H1 (cell line): ENCODE measurements around the gene C2CD5. TPM values are rescaled to one million over a fixed set of nuclear protein-coding genes. Genes with fewer than 3 reads are reported as not detected.
A peak's percentile ranks its signal among the peaks of the same experiment; 100 is the strongest.

Source experiments
- CTCF ChIA-PET: fragments of 300-600 bp; sonication (Branson Sonifier 250); formaldehyde crosslinking; loops from one replicate; lab custom pipeline; 2021; ENCODE audit not compliant: partially characterized antibody; lab: Charles Lee
- POLR2A ChIA-PET: fragments of 300-600 bp; sonication (Branson Sonifier 250); formaldehyde crosslinking; loops from one replicate; lab custom pipeline; 2021; ENCODE audit warnings: inconsistent platforms; ENCODE audit not compliant: partially characterized antibody; lab: Charles Lee
- DNase-seq, 2 experiments: peaks; one replicate each; pipeline versions ENCODE4 v3.0.0 to v3.0.0-alpha.2; 2010 to 2022; ENCODE audit warnings: low spot score in 2 of 2, low read depth in 1 of 2, mixed read lengths in 1 of 2
- FAIRE-seq: peaks from 2 replicates; lab custom pipeline; 2011; peaks lifted over from hg19 to GRCh38; lab: Jason Lieb, UNC
- H2AFZ ChIP-seq: 2 replicates; pipeline ENCODE4 v1.8.1; 2012; ENCODE audit warnings: low read length, inconsistent platforms
- H2AK5ac ChIP-seq: 2 replicates; pipeline ENCODE4 v1.6.1; 2013; ENCODE audit warnings: low read depth, low read length
- H2BK120ac ChIP-seq: replicated peaks from 2 replicates; pipeline ENCODE3; 2013; ENCODE audit warnings: low read depth, low read length, inconsistent platforms
- H2BK12ac ChIP-seq: 2 replicates; pipeline ENCODE4 v1.6.1; 2013; ENCODE audit warnings: low read depth, low read length
- H2BK15ac ChIP-seq: 2 replicates; pipeline ENCODE4 v1.6.1; 2013; ENCODE audit warnings: low read length
- H2BK20ac ChIP-seq: 2 replicates; pipeline ENCODE4 v1.6.1; 2013; ENCODE audit warnings: low read length
- H2BK5ac ChIP-seq: 2 replicates; pipeline ENCODE4 v1.6.1; 2013; ENCODE audit warnings: low read depth, low read length
- H3K14ac ChIP-seq: 2 replicates; pipeline ENCODE4 v1.6.1; 2013; ENCODE audit warnings: inconsistent platforms; ENCODE audit not compliant: insufficient read length
- H3K18ac ChIP-seq: 2 replicates; pipeline ENCODE4 v1.6.1; 2013; ENCODE audit warnings: low read length; ENCODE audit errors: extremely low read depth
- H3K23ac ChIP-seq: 2 replicates; pipeline ENCODE4 v1.6.1; 2013; ENCODE audit warnings: inconsistent platforms; ENCODE audit not compliant: insufficient read length
- H3K23me2 ChIP-seq: 2 replicates; pipeline ENCODE4 v1.6.1; 2013; ENCODE audit warnings: low read depth, low read length
- H3K27ac ChIP-seq: 2 replicates; pipeline ENCODE4 v1.6.1; 2011; ENCODE audit warnings: low read depth, low read length, inconsistent platforms
- H3K27me3 ChIP-seq, 4 experiments: replicated peaks in 1 of 4; 1 replicate in 1 of 4; 2 replicates in 3 of 4; pipeline versions ENCODE4 v1.6.1 to v1.8.1; 2011 to 2013; ENCODE audit warnings: low read length in 3 of 4, mild to moderate bottlenecking in 3 of 4, inconsistent platforms in 2 of 4, mixed read lengths in 2 of 4, moderate library complexity in 1 of 4; ENCODE audit not compliant: control insufficient read depth in 3 of 4, insufficient read depth in 3 of 4; ENCODE audit errors: extremely low read depth in 1 of 4
- H3K36me3 ChIP-seq, 4 experiments: 2 replicates each; pipeline versions ENCODE4 v1.6.1 to v1.8.1; 2011 to 2013; ENCODE audit warnings: mild to moderate bottlenecking in 4 of 4, low read length in 3 of 4, moderate library complexity in 2 of 4, control low read depth in 1 of 4, inconsistent platforms in 1 of 4; ENCODE audit not compliant: insufficient read depth in 4 of 4, control insufficient read depth in 2 of 4
- H3K4ac ChIP-seq: replicated peaks from 2 replicates; pipeline ENCODE3; 2013; ENCODE audit warnings: low read length, low read depth, mixed read lengths, inconsistent platforms; ENCODE audit not compliant: insufficient read length
- H3K4me1 ChIP-seq, 4 experiments: replicated peaks in 1 of 4; 1 replicate in 1 of 4; 2 replicates in 3 of 4; pipeline versions ENCODE4 v1.6.1 to v1.8.1; 2011 to 2013; ENCODE audit warnings: low read length in 3 of 4, inconsistent platforms in 2 of 4, mixed read lengths in 1 of 4; ENCODE audit not compliant: insufficient read depth in 4 of 4, control insufficient read depth in 3 of 4
- H3K4me2 ChIP-seq, 2 experiments: 2 replicates each; pipeline versions ENCODE4 v1.6.1 to v1.8.1; 2011 to 2013; ENCODE audit warnings: low read depth in 2 of 2, low read length in 2 of 2, control low read depth in 1 of 2, inconsistent platforms in 1 of 2, mild to moderate bottlenecking in 1 of 2; ENCODE audit not compliant: insufficient read depth in 1 of 2
- H3K4me3 ChIP-seq, 4 experiments: fragments of 200-600, 300-600 bp in 1 of 4; sonication (generic), shearing (Covaris generic), sonication (Bioruptor Twin) in 1 of 4; 2 replicates each; pipeline versions ENCODE4 v1.5.1 to v1.8.1; 2011 to 2016; ENCODE audit warnings: low read length in 4 of 4, low read depth in 3 of 4, control low read depth in 2 of 4, inconsistent platforms in 2 of 4, mild to moderate bottlenecking in 2 of 4, mixed read lengths in 1 of 4, moderate library complexity in 1 of 4; ENCODE audit not compliant: insufficient read depth in 2 of 4; ENCODE audit errors: extremely low read depth in 1 of 4
- H3K56ac ChIP-seq: replicated peaks from 2 replicates; pipeline ENCODE3; 2013; ENCODE audit warnings: low read depth, mild to moderate bottlenecking, mixed read lengths, low read length, inconsistent platforms; ENCODE audit not compliant: insufficient read length
- H3K79me1 ChIP-seq: 2 replicates; pipeline ENCODE4 v1.6.1; 2013; ENCODE audit warnings: low read depth, low read length, control low read depth
- H3K79me2 ChIP-seq, 2 experiments: 2 replicates each; pipeline versions ENCODE4 v1.6.1 to v1.8.1; 2012 to 2013; ENCODE audit warnings: low read length in 2 of 2, mild to moderate bottlenecking in 2 of 2, inconsistent platforms in 1 of 2; ENCODE audit not compliant: insufficient read depth in 2 of 2, control insufficient read depth in 1 of 2
- H3K9ac ChIP-seq, 4 experiments: replicated peaks in 1 of 4; 1 replicate in 1 of 4; 2 replicates in 3 of 4; pipeline versions ENCODE4 v1.6.1 to v1.8.1; 2011 to 2013; ENCODE audit warnings: low read depth in 3 of 4, low read length in 3 of 4, control low read depth in 2 of 4, mild to moderate bottlenecking in 2 of 4, moderate library complexity in 2 of 4, inconsistent platforms in 1 of 4; ENCODE audit errors: extremely low read depth in 1 of 4
- H3K9me3 ChIP-seq, 2 experiments: 2 replicates each; pipeline versions ENCODE4 v1.6.1 to v1.8.1; 2012 to 2013; ENCODE audit warnings: mild to moderate bottlenecking in 2 of 2, moderate library complexity in 2 of 2, control low read depth in 1 of 2, inconsistent platforms in 1 of 2, low read depth in 1 of 2, low read length in 1 of 2, mixed read lengths in 1 of 2; ENCODE audit not compliant: insufficient read depth in 2 of 2
- H4K20me1 ChIP-seq, 2 experiments: replicated peaks in 1 of 2; 2 replicates each; pipeline versions ENCODE3 to v1.8.1; 2011 to 2013; ENCODE audit warnings: inconsistent platforms in 2 of 2, low read length in 2 of 2, mild to moderate bottlenecking in 1 of 2; ENCODE audit not compliant: insufficient read depth in 2 of 2, control insufficient read depth in 1 of 2
- H4K5ac ChIP-seq: 2 replicates; pipeline ENCODE4 v1.6.1; 2013; ENCODE audit warnings: low read length, low read depth, mixed read lengths, inconsistent platforms; ENCODE audit not compliant: insufficient read length
- H4K8ac ChIP-seq: 2 replicates; pipeline ENCODE4 v1.8.0; 2013; ENCODE audit warnings: mild to moderate bottlenecking, moderate library complexity, low read length, inconsistent platforms; ENCODE audit not compliant: insufficient read depth; ENCODE audit errors: extremely low read depth
- H4K91ac ChIP-seq: replicated peaks from 2 replicates; pipeline ENCODE3; 2013; ENCODE audit warnings: low read length, mixed read lengths, inconsistent platforms; ENCODE audit not compliant: insufficient read length
- CTCF ChIP-seq, 3 experiments: IDR thresholded peaks; 1 replicate in 2 of 3; 2 replicates in 1 of 3; pipeline versions ENCODE4 v1.5.1 to v1.6.1; 2011; ENCODE audit warnings: low read length in 3 of 3, mild to moderate bottlenecking in 3 of 3, inconsistent platforms in 2 of 3, low read depth in 1 of 3, moderate library complexity in 1 of 3; ENCODE audit not compliant: insufficient read depth in 1 of 3; ENCODE audit errors: control extremely low read depth in 1 of 3
- EGR1 ChIP-seq: IDR thresholded peaks from 2 replicates; pipeline ENCODE4 v1.6.1; 2011; ENCODE audit warnings: low read depth, low read length, borderline replicate concordance
- EZH2 ChIP-seq: fragments of 200-600 bp; sonication (generic); IDR thresholded peaks from 2 replicates; pipeline ENCODE4 v1.7.1; 2012; ENCODE audit warnings: low read depth, mild to moderate bottlenecking, moderate library complexity, low read length, inconsistent platforms; ENCODE audit not compliant: severe bottlenecking
- MAFK ChIP-seq: IDR thresholded peaks from 2 replicates; pipeline ENCODE4 v1.6.1; 2012; ENCODE audit warnings: low read depth, mild to moderate bottlenecking, improper control_type of control experiment, low read length
- NRF1 ChIP-seq: IDR thresholded peaks from 2 replicates; pipeline ENCODE4 v1.6.1; 2011; ENCODE audit warnings: mild to moderate bottlenecking, low read depth, low read length, improper control_type of control experiment
- RAD21 ChIP-seq, 2 experiments: IDR thresholded peaks in 1 of 2; conservative IDR thresholded peaks in 1 of 2; 2 replicates each; pipeline ENCODE4 v1.6.1; 2011; ENCODE audit warnings: low read depth in 2 of 2, low read length in 2 of 2, improper control_type of control experiment in 1 of 2, inconsistent platforms in 1 of 2, mild to moderate bottlenecking in 1 of 2, moderate library complexity in 1 of 2
- RXRA ChIP-seq: IDR thresholded peaks from 2 replicates; pipeline ENCODE4 v1.6.1; 2011; ENCODE audit warnings: low read depth, mild to moderate bottlenecking, low read length, moderate library complexity; ENCODE audit not compliant: insufficient read depth
- TCF12 ChIP-seq: IDR thresholded peaks from 2 replicates; pipeline ENCODE4 v1.6.1; 2011; ENCODE audit warnings: low read depth, mild to moderate bottlenecking, low read length
- WGBS, 2 experiments: shearing (Covaris generic) in 1 of 2; methylation state at CpG; one replicate each; pipeline versions ENCODE4 v1.1.6 to v1.1.7; 2013 to 2015; ENCODE audit warnings: low lambda C conversion rate in 2 of 2, mixed read lengths in 2 of 2, inconsistent platforms in 1 of 2, low coverage in 1 of 2, missing lambda C conversion rate in 1 of 2; ENCODE audit not compliant: insufficient replicate concordance in 2 of 2, insufficient coverage in 1 of 2, insufficient read length in 1 of 2; ENCODE audit errors: extremely low coverage in 1 of 2, missing lambda C conversion rate in 1 of 2; 5-methylcytosine and 5-hydroxymethylcytosine counted together
- polyA plus RNA-seq, 7 experiments: library from polyadenylated mRNA; depleted of rRNA in 3 of 7; stranded (reverse) in 5 of 7; unstranded in 2 of 7; fragments of >200 nt in 5 of 7; fragments of 200-250 nt in 2 of 7; gene quantifications; 1 replicate in 5 of 7; 2 replicates in 1 of 7; 4 replicates in 1 of 7; pipeline versions ENCODE4 v1.2.1 to v1.2.3, GENCODE V29; 2011 to 2013; ENCODE audit warnings: missing spikeins in 2 of 7, mixed read lengths in 2 of 7
- total RNA-seq: library from RNA; stranded (reverse); fragmentation: NEBNext Ultra II Directional; extraction: Animal tissue kit (Norgen Biotek cat#: 25700); gene quantifications from 2 replicates; pipeline ENCODE4 v1.2.1, GENCODE V29; 2021

C2CD5 gene
- total and polyA plus RNA-seq, 2 of the 8 experiments (the other 6 are each of a cell fraction or from before 2014, with no cell fraction given), result 21.9 to 45.9 TPM

GRCh38 chr12:22459838-22460490, 84.4 kb downstream of the C2CD5 start:
- 66% methylated on average over 3 of the region's 3 CpGs; no CpG with 5 or more reads in 1 of the 2 experiments for WGBS, 2 experiments
- no peak overlapping the region for H2AK5ac ChIP-seq
- H4K20me1 ChIP-seq, result no peaks in the 10 kb centered on the region
- H3K9ac ChIP-seq, result no peak overlapping the region
- H3K18ac ChIP-seq, result no peak overlapping the region
- H3K79me2 ChIP-seq, result no peaks in the 10 kb centered on the region
- H3K79me1 ChIP-seq, result no peaks in the 10 kb centered on the region
- DNase-seq (no peak), FAIRE-seq (peak; percentile 32)
- H2BK120ac ChIP-seq, result no peak overlapping the region
- H3K4ac ChIP-seq, result no peak overlapping the region
- no peak overlapping the region for H3K4me2 ChIP-seq
- no peak overlapping the region for H3K14ac ChIP-seq
- no peak overlapping the region for H3K27ac ChIP-seq
- no peaks in the 10 kb centered on the region for H3K9me3 ChIP-seq
- H3K4me3 ChIP-seq, result no peak overlapping the region
- H3K4me1 ChIP-seq, result no peaks in the 10 kb centered on the region
- H2BK12ac ChIP-seq, result no peak overlapping the region
- H2BK5ac ChIP-seq, result no peak overlapping the region
- H3K27me3 ChIP-seq, result no peaks in the 10 kb centered on the region
- CTCF ChIA-PET, result interaction anchor here (0.5 to 4.3 kb wide), 29 partner anchors 8 to 761 kb away, joined by 3 to 26 read pairs (median 4); no protein-coding TSS in a partner anchor
- H2BK15ac ChIP-seq, result no peak overlapping the region
- no peak overlapping the region for H4K5ac ChIP-seq
- no peak overlapping the region for H3K56ac ChIP-seq
- no peak overlapping the region for H4K8ac ChIP-seq
- H2BK20ac ChIP-seq, result no peak overlapping the region
- H3K23ac ChIP-seq, result no peak overlapping the region
- POLR2A ChIA-PET, result interaction anchor here (0.6 kb wide), 1 partner anchor 582 kb away, joined by 3 read pairs; no protein-coding TSS in a partner anchor
- no peak overlapping the region for H4K91ac ChIP-seq
- no peaks in the 10 kb centered on the region; a peak in 1 of 8 replicates for H3K36me3 ChIP-seq
- no peak overlapping the region for H2AFZ ChIP-seq
- H3K23me2 ChIP-seq, result no peaks in the 10 kb centered on the region
- TF ChIP-seq TCF12 (no peak), NRF1 (no peak), RAD21 (IDR thresholded peaks at IDR 0.05 in 1 of 2, conservative IDR thresholded peaks at IDR 0.05 in 1 of 2; ENCODE audit: low read depth in 2 of 2, low read length in 2 of 2) (peak; percentile 33 to 50; a peak in 3 of 4 replicates), EZH2 (no peak), CTCF (IDR thresholded peaks at IDR 0.05; ENCODE audit: control extremely low read depth in 1 of 3, insufficient read depth in 1 of 3, low read depth in 1 of 3, low read length in 3 of 3) (peak in 2 of 3 experiments; percentile 40 to 63; a peak in 3 of 4 replicates), RXRA (no peak), MAFK (no peak), EGR1 (no peak)
